H1 (cell line): ENCODE results near the gene FAM120B. TPM values are rescaled to one million over a fixed set of nuclear protein-coding genes. Genes with fewer than 3 reads are reported as not detected.

Source experiments
- CTCF ChIA-PET: fragments of 300-600 bp; sonication (Branson Sonifier 250); formaldehyde crosslinking; loops from one replicate; lab custom pipeline; 2021; ENCODE audit not compliant: partially characterized antibody; lab: Charles Lee
- POLR2A ChIA-PET: fragments of 300-600 bp; sonication (Branson Sonifier 250); formaldehyde crosslinking; loops from one replicate; lab custom pipeline; 2021; ENCODE audit warnings: inconsistent platforms; ENCODE audit not compliant: partially characterized antibody; lab: Charles Lee
- DNase-seq, 2 experiments: peaks; one replicate each; pipeline versions ENCODE4 v3.0.0 to v3.0.0-alpha.2; 2010 to 2022; ENCODE audit warnings: low spot score in 2 of 2, low read depth in 1 of 2, mixed read lengths in 1 of 2
- FAIRE-seq: peaks from 2 replicates; lab custom pipeline; 2011; peaks lifted over from hg19 to GRCh38; lab: Jason Lieb, UNC
- H2AFZ ChIP-seq: 2 replicates; pipeline ENCODE4 v1.8.1; 2012; ENCODE audit warnings: low read length, inconsistent platforms
- H2AK5ac ChIP-seq: 2 replicates; pipeline ENCODE4 v1.6.1; 2013; ENCODE audit warnings: low read depth, low read length
- H2BK120ac ChIP-seq: replicated peaks from 2 replicates; pipeline ENCODE3; 2013; ENCODE audit warnings: low read depth, low read length, inconsistent platforms
- H2BK12ac ChIP-seq: 2 replicates; pipeline ENCODE4 v1.6.1; 2013; ENCODE audit warnings: low read depth, low read length
- H2BK15ac ChIP-seq: 2 replicates; pipeline ENCODE4 v1.6.1; 2013; ENCODE audit warnings: low read length
- H2BK20ac ChIP-seq: 2 replicates; pipeline ENCODE4 v1.6.1; 2013; ENCODE audit warnings: low read length
- H2BK5ac ChIP-seq: 2 replicates; pipeline ENCODE4 v1.6.1; 2013; ENCODE audit warnings: low read depth, low read length
- H3K14ac ChIP-seq: 2 replicates; pipeline ENCODE4 v1.6.1; 2013; ENCODE audit warnings: inconsistent platforms; ENCODE audit not compliant: insufficient read length
- H3K18ac ChIP-seq: 2 replicates; pipeline ENCODE4 v1.6.1; 2013; ENCODE audit warnings: low read length; ENCODE audit errors: extremely low read depth
- H3K23ac ChIP-seq: 2 replicates; pipeline ENCODE4 v1.6.1; 2013; ENCODE audit warnings: inconsistent platforms; ENCODE audit not compliant: insufficient read length
- H3K23me2 ChIP-seq: 2 replicates; pipeline ENCODE4 v1.6.1; 2013; ENCODE audit warnings: low read depth, low read length
- H3K27ac ChIP-seq: 2 replicates; pipeline ENCODE4 v1.6.1; 2011; ENCODE audit warnings: low read depth, low read length, inconsistent platforms
- H3K27me3 ChIP-seq, 4 experiments: replicated peaks in 1 of 4; 1 replicate in 1 of 4; 2 replicates in 3 of 4; pipeline versions ENCODE4 v1.6.1 to v1.8.1; 2011 to 2013; ENCODE audit warnings: low read length in 3 of 4, mild to moderate bottlenecking in 3 of 4, inconsistent platforms in 2 of 4, mixed read lengths in 2 of 4, moderate library complexity in 1 of 4; ENCODE audit not compliant: control insufficient read depth in 3 of 4, insufficient read depth in 3 of 4; ENCODE audit errors: extremely low read depth in 1 of 4
- H3K36me3 ChIP-seq, 4 experiments: 2 replicates each; pipeline versions ENCODE4 v1.6.1 to v1.8.1; 2011 to 2013; ENCODE audit warnings: mild to moderate bottlenecking in 4 of 4, low read length in 3 of 4, moderate library complexity in 2 of 4, control low read depth in 1 of 4, inconsistent platforms in 1 of 4; ENCODE audit not compliant: insufficient read depth in 4 of 4, control insufficient read depth in 2 of 4
- H3K4ac ChIP-seq: replicated peaks from 2 replicates; pipeline ENCODE3; 2013; ENCODE audit warnings: low read length, low read depth, mixed read lengths, inconsistent platforms; ENCODE audit not compliant: insufficient read length
- H3K4me1 ChIP-seq, 4 experiments: replicated peaks in 1 of 4; 1 replicate in 1 of 4; 2 replicates in 3 of 4; pipeline versions ENCODE4 v1.6.1 to v1.8.1; 2011 to 2013; ENCODE audit warnings: low read length in 3 of 4, inconsistent platforms in 2 of 4, mixed read lengths in 1 of 4; ENCODE audit not compliant: insufficient read depth in 4 of 4, control insufficient read depth in 3 of 4
- H3K4me2 ChIP-seq, 2 experiments: 2 replicates each; pipeline versions ENCODE4 v1.6.1 to v1.8.1; 2011 to 2013; ENCODE audit warnings: low read depth in 2 of 2, low read length in 2 of 2, control low read depth in 1 of 2, inconsistent platforms in 1 of 2, mild to moderate bottlenecking in 1 of 2; ENCODE audit not compliant: insufficient read depth in 1 of 2
- H3K4me3 ChIP-seq, 4 experiments: fragments of 200-600, 300-600 bp in 1 of 4; sonication (generic), shearing (Covaris generic), sonication (Bioruptor Twin) in 1 of 4; 2 replicates each; pipeline versions ENCODE4 v1.5.1 to v1.8.1; 2011 to 2016; ENCODE audit warnings: low read length in 4 of 4, low read depth in 3 of 4, control low read depth in 2 of 4, inconsistent platforms in 2 of 4, mild to moderate bottlenecking in 2 of 4, mixed read lengths in 1 of 4, moderate library complexity in 1 of 4; ENCODE audit not compliant: insufficient read depth in 2 of 4; ENCODE audit errors: extremely low read depth in 1 of 4
- H3K56ac ChIP-seq: replicated peaks from 2 replicates; pipeline ENCODE3; 2013; ENCODE audit warnings: low read depth, mild to moderate bottlenecking, mixed read lengths, low read length, inconsistent platforms; ENCODE audit not compliant: insufficient read length
- H3K79me1 ChIP-seq: 2 replicates; pipeline ENCODE4 v1.6.1; 2013; ENCODE audit warnings: low read depth, low read length, control low read depth
- H3K79me2 ChIP-seq, 2 experiments: 2 replicates each; pipeline versions ENCODE4 v1.6.1 to v1.8.1; 2012 to 2013; ENCODE audit warnings: low read length in 2 of 2, mild to moderate bottlenecking in 2 of 2, inconsistent platforms in 1 of 2; ENCODE audit not compliant: insufficient read depth in 2 of 2, control insufficient read depth in 1 of 2
- H3K9ac ChIP-seq, 4 experiments: replicated peaks in 1 of 4; 1 replicate in 1 of 4; 2 replicates in 3 of 4; pipeline versions ENCODE4 v1.6.1 to v1.8.1; 2011 to 2013; ENCODE audit warnings: low read depth in 3 of 4, low read length in 3 of 4, control low read depth in 2 of 4, mild to moderate bottlenecking in 2 of 4, moderate library complexity in 2 of 4, inconsistent platforms in 1 of 4; ENCODE audit errors: extremely low read depth in 1 of 4
- H3K9me3 ChIP-seq, 2 experiments: 2 replicates each; pipeline versions ENCODE4 v1.6.1 to v1.8.1; 2012 to 2013; ENCODE audit warnings: mild to moderate bottlenecking in 2 of 2, moderate library complexity in 2 of 2, control low read depth in 1 of 2, inconsistent platforms in 1 of 2, low read depth in 1 of 2, low read length in 1 of 2, mixed read lengths in 1 of 2; ENCODE audit not compliant: insufficient read depth in 2 of 2
- H4K20me1 ChIP-seq, 2 experiments: replicated peaks in 1 of 2; 2 replicates each; pipeline versions ENCODE3 to v1.8.1; 2011 to 2013; ENCODE audit warnings: inconsistent platforms in 2 of 2, low read length in 2 of 2, mild to moderate bottlenecking in 1 of 2; ENCODE audit not compliant: insufficient read depth in 2 of 2, control insufficient read depth in 1 of 2
- H4K5ac ChIP-seq: 2 replicates; pipeline ENCODE4 v1.6.1; 2013; ENCODE audit warnings: low read length, low read depth, mixed read lengths, inconsistent platforms; ENCODE audit not compliant: insufficient read length
- H4K8ac ChIP-seq: 2 replicates; pipeline ENCODE4 v1.8.0; 2013; ENCODE audit warnings: mild to moderate bottlenecking, moderate library complexity, low read length, inconsistent platforms; ENCODE audit not compliant: insufficient read depth; ENCODE audit errors: extremely low read depth
- H4K91ac ChIP-seq: replicated peaks from 2 replicates; pipeline ENCODE3; 2013; ENCODE audit warnings: low read length, mixed read lengths, inconsistent platforms; ENCODE audit not compliant: insufficient read length
- CBX5 ChIP-seq: fragments of 300-800, 300-1000 bp; sonication (generic); IDR thresholded peaks from 2 replicates; pipeline ENCODE4 v1.7.1; 2016; ENCODE audit warnings: antibody characterized with exemption, low read length, low read depth
- CHD1 ChIP-seq: IDR thresholded peaks from 2 replicates; pipeline ENCODE4 v1.6.1; 2012; ENCODE audit warnings: low read depth, low read length, improper control_type of control experiment
- GABPA ChIP-seq: IDR thresholded peaks from 2 replicates; pipeline ENCODE4 v1.6.1; 2011; ENCODE audit warnings: mild to moderate bottlenecking, low read length, moderate library complexity, borderline replicate concordance; ENCODE audit not compliant: insufficient read depth
- JUN ChIP-seq: IDR thresholded peaks from 2 replicates; pipeline ENCODE4 v1.6.1; 2011; ENCODE audit warnings: low read depth, mild to moderate bottlenecking, improper control_type of control experiment, low read length
- JUND ChIP-seq: IDR thresholded peaks from 2 replicates; pipeline ENCODE4 v1.6.1; 2011; ENCODE audit warnings: mild to moderate bottlenecking, improper control_type of control experiment, low read length
- KDM5A ChIP-seq: fragments of 200-600 bp; IDR thresholded peaks from 2 replicates; pipeline ENCODE4 v1.7.1; 2012; ENCODE audit warnings: mild to moderate bottlenecking, low read length, inconsistent platforms, mixed read lengths
- POLR2A ChIP-seq, 2 experiments: IDR thresholded peaks; 1 replicate in 1 of 2; 2 replicates in 1 of 2; pipeline ENCODE4 v1.6.1; 2011; ENCODE audit warnings: low read depth in 2 of 2, low read length in 2 of 2, mild to moderate bottlenecking in 2 of 2; ENCODE audit errors: control extremely low read depth in 1 of 2
- RFX5 ChIP-seq: IDR thresholded peaks from 2 replicates; pipeline ENCODE4 v1.6.1; 2011; ENCODE audit warnings: low read depth, low read length, improper control_type of control experiment, borderline replicate concordance
- SP4 ChIP-seq: IDR thresholded peaks from 2 replicates; pipeline ENCODE4 v1.6.1; 2012; ENCODE audit warnings: low read length, inconsistent platforms
- SUZ12 ChIP-seq: fragments of 200-600 bp; sonication (generic); IDR thresholded peaks from 2 replicates; pipeline ENCODE4 v1.6.1; 2012; ENCODE audit warnings: mild to moderate bottlenecking, inconsistent platforms, low read length, moderate library complexity, mixed read lengths
- TBP ChIP-seq: IDR thresholded peaks from 2 replicates; pipeline ENCODE4 v1.6.1; 2011; ENCODE audit warnings: low read depth, low read length, improper control_type of control experiment
- TCF12 ChIP-seq: IDR thresholded peaks from 2 replicates; pipeline ENCODE4 v1.6.1; 2011; ENCODE audit warnings: low read depth, mild to moderate bottlenecking, low read length
- TEAD4 ChIP-seq: IDR thresholded peaks from 2 replicates; pipeline ENCODE4 v1.6.1; 2012; ENCODE audit warnings: low read depth, low read length, inconsistent platforms, mixed read lengths
- WGBS, 2 experiments: shearing (Covaris generic) in 1 of 2; methylation state at CpG; one replicate each; pipeline versions ENCODE4 v1.1.6 to v1.1.7; 2013 to 2015; ENCODE audit warnings: low lambda C conversion rate in 2 of 2, mixed read lengths in 2 of 2, inconsistent platforms in 1 of 2, low coverage in 1 of 2, missing lambda C conversion rate in 1 of 2; ENCODE audit not compliant: insufficient replicate concordance in 2 of 2, insufficient coverage in 1 of 2, insufficient read length in 1 of 2; ENCODE audit errors: extremely low coverage in 1 of 2, missing lambda C conversion rate in 1 of 2; 5-methylcytosine and 5-hydroxymethylcytosine counted together
- polyA plus RNA-seq, 7 experiments: library from polyadenylated mRNA; depleted of rRNA in 3 of 7; stranded (reverse) in 5 of 7; unstranded in 2 of 7; fragments of >200 nt in 5 of 7; fragments of 200-250 nt in 2 of 7; gene quantifications; 1 replicate in 5 of 7; 2 replicates in 1 of 7; 4 replicates in 1 of 7; pipeline versions ENCODE4 v1.2.1 to v1.2.3, GENCODE V29; 2011 to 2013; ENCODE audit warnings: missing spikeins in 2 of 7, mixed read lengths in 2 of 7
- total RNA-seq: library from RNA; stranded (reverse); fragmentation: NEBNext Ultra II Directional; extraction: Animal tissue kit (Norgen Biotek cat#: 25700); gene quantifications from 2 replicates; pipeline ENCODE4 v1.2.1, GENCODE V29; 2021

FAM120B gene
- total and polyA plus RNA-seq, 2 of the 8 experiments (the other 6 are each of a cell fraction or from before 2014, with no cell fraction given): 5.1 to 12.5 TPM

DNA sequence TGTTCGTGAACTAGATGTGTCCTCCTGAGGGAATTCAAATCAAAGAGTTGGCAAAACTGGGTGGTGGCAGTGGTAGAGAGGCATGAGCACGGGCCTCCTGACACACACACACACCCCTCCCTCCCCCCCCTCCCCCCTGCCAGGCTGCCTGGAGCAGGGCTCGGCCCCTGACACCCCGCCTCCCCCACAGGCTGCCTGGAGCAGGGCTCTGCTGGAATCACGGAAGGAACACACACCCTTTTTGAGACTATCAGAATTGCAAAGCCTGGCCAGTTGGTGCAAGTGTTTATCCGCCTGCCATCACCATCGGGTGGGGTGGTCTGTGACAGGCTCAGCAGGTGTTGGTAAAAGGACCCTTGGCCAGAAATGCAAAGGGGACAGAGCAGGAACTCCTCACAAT lies 59.0 kb downstream of the FAM120B start:
- Histone ChIP-seq H2BK120ac (no peak overlapping the region), H3K56ac (no peak overlapping the region), H3K4me3 (no peak overlapping the region), H2BK15ac (no peak overlapping the region), H3K9me3 (no peaks in the 10 kb centered on the region), H3K4me1 (no peaks in the 10 kb centered on the region; a peak in 1 of 7 replicates), H2BK5ac (no peak overlapping the region), H3K18ac (no peak overlapping the region), H3K23me2 (no peaks in the 10 kb centered on the region), H2AFZ (no peak overlapping the region), H4K91ac (no peak overlapping the region), H3K23ac (no peak overlapping the region), H3K79me2 (no peaks in the 10 kb centered on the region), H3K14ac (no peak overlapping the region), H2BK12ac (no peak overlapping the region), H2BK20ac (no peak overlapping the region), H2AK5ac (no peak overlapping the region), H4K8ac (no peak overlapping the region), H3K4ac (no peak overlapping the region), H3K9ac (no peak overlapping the region), H3K79me1 (no peaks in the 10 kb centered on the region), H3K36me3 (no peaks in the 10 kb centered on the region; a peak in 1 of 8 replicates), H3K27me3 (no peaks in the 10 kb centered on the region), H4K20me1 (no peaks in the 10 kb centered on the region), H3K4me2 (no peak overlapping the region), H3K27ac (no peak overlapping the region), H4K5ac (no peak overlapping the region)
- ChIA-PET POLR2A (no interaction called here), CTCF (interaction anchor here (1.7 kb wide), 1 partner anchor 15 kb away, joined by 4 read pairs; no protein-coding TSS in a partner anchor)
- WGBS, 2 experiments: 85% methylated on average over 3 of the region's 7 CpGs; no CpG with 5 or more reads in 1 of the 2 experiments
- DNase-seq (no peak), FAIRE-seq (no peak)
- no peak for TF ChIP-seq CBX5
- TF ChIP-seq CHD1: no peak
- no peak for TF ChIP-seq JUND
- TF ChIP-seq KDM5A: no peak
- no peak for TF ChIP-seq GABPA
- no peak for TF ChIP-seq TBP
- no peak for TF ChIP-seq TCF12
- no peak for TF ChIP-seq JUN
- TF ChIP-seq RFX5: no peak
- no peak for TF ChIP-seq SUZ12
- TF ChIP-seq SP4: no peak
- TF ChIP-seq TEAD4: no peak
- no peak for TF ChIP-seq POLR2A (IDR thresholded peaks at IDR 0.05; ENCODE audit: control extremely low read depth in 1 of 2, low read depth in 2 of 2, low read length in 2 of 2)
